GM20431 (cell line): Measurements from ENCODE around the gene PIK3R1.

ENCODE experiments used
- in situ Hi-C: fragments of 300-500 bp; cut with MseI, MboI; formaldehyde crosslinking; loops from one replicate; pipeline ENCODE4 v1.15.0; 2020; ENCODE audit warnings: low sequenced_read_pairs; ENCODE audit not compliant: unreplicated experiment

PIK3R1 gene

DNA sequence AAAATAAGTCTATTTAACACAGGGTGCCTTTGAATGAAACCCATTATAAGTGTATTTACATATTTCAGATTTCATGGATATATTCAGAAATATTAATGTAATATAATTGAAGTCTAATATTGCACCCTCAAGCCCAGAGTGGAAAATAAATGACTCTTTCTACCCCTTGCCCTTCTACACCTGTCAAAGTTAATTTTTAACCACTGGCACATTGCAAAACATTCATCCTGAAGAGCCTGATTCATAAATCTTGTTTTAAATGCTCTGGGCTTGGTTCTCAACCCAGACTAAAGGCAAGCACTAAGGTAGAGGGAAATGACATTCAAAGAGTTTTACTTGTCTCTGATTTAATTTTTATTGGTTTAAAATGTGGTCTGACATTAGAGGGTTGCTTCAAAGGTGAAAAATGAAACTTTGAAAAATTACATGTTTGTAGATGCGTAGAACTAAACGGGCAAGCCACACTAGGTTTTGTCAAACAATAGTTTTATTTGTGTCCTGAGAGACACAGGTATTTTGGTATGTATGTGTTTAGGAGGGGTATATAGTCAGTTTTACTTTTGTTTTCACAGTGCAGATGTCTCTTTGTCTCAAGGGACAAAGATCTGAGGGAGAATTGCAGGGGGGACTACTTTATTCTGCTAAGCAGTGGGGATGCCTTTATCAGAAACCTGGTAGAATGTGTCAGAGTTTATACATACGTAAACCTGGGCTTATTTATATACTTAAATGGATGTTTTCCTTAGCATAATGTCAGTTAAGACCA lies 69.7 kb downstream of the PIK3R1 start:
- in situ Hi-C loops, result loop anchor here (25.0 kb wide), 1 partner anchor 727 kb away; no protein-coding TSS in a partner anchor

DNA sequence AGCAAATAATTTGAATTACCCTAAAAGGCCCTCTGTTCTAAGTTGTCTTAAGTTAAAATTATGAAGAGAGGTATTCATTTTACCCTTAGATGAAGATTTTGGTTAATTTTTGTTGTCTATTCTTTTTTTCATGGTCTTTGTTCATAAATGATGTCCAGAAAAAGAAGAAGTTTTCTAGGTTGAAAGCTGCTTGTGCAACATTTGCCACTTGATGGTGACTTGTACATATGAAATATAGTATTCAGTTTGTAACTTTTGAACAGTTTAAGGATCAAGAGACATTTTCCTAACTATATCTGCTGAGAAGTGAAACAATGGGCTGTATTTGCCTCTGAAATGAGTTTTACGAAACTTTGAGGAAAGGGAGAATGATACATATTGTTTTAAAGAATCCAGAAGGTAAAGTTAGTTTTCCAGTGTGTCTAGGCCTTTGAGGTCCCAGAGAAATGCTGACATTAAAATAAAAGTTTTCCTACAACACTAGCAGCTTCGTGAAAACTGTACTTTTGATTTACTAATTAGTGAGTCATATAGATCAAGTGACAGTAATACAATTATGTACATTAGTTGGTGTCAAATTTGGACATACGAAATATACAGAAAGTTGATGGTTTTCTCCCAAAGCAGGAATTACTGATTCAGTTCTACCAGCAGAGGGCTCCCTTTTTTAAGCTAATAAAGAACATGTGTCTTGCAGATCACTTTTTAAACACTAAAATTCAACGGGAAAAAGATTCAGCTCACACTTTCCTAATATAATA lies 70.5 kb downstream of the PIK3R1 start:
- in situ Hi-C loops, result loop anchor here (25.0 kb wide), 1 partner anchor 726 kb away; no protein-coding TSS in a partner anchor

DNA sequence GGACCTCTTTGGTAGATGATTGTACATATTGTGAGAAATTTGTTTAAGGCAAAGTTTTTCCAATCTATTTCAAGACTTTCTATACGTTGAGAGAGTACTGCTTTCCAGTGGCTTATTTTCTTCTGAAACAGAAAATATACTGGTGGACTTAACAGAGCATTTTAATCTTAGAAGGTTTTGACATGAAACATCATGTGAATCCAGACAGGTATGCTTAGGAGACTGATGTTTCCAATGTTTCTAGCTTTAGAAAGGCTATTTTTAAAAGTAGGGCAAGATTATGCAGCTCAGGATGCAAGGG lies 71.0 kb downstream of the PIK3R1 start:
- in situ Hi-C loops, result loop anchor here (25.0 kb wide), 1 partner anchor 726 kb away; no protein-coding TSS in a partner anchor

DNA sequence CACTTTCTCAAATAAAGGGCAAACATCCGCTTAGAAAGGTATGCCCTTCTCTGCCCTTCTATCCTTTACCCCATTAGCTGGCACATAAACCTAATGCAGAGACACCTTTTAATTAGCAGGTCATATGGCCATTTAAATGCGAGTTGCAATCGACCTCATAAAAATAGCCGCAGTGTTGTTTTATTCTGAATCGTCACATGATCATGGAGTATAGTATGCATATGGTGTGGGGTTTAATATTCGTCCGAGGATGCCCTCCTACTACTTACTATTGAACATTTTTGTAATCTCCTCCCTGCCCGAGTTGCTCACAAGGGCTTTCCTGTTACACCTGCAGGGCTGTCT lies 72.0 kb downstream of the PIK3R1 start:
- in situ Hi-C loops, result loop anchor here (25.0 kb wide), 1 partner anchor 725 kb away; no protein-coding TSS in a partner anchor

DNA sequence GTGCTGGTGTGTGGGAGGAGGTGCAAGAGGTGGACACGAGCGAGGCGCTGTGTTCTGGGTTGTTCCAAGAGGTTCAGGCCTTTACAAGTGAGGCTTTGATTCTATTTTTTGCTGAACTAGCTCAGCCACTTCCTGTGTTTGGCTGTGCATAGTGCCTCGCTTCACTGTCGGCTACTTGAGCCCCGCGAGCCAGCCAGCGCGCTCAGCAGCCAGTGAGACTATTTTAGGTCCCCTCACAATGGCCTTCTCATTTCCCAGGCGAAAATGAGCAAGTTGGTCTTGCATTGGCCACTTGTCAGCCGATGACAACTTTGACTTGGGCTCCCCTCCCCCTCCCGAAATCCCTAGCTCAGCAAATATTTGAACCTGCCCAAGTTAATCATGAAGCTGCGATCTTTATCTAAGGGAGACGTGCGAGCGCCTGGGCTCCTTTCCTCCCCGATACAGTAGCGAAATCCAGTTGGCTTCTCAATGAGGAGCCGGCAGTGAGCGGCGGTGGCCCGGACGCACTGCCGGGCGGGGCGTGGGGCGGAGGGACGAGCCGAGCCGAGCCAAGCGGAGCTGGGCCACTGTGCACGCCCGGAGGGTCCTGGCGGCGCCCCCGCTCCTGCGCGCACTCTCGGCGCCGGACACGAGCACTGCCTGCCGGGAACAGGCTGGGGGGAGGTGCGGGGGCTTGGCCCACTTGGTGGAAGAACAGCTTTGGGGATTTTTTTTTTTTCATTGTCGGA lies 72.6 kb downstream of the PIK3R1 start:
- in situ Hi-C loops, result loop anchor here (25.0 kb wide), 1 partner anchor 724 kb away; no protein-coding TSS in a partner anchor

- in situ Hi-C loops, result loop anchor here (25.0 kb wide), 1 partner anchor 724 kb away; no protein-coding TSS in a partner anchor
These were observed 73.2 kb downstream of the PIK3R1 start for GRCh38 chr5:68288707-68289134.

DNA sequence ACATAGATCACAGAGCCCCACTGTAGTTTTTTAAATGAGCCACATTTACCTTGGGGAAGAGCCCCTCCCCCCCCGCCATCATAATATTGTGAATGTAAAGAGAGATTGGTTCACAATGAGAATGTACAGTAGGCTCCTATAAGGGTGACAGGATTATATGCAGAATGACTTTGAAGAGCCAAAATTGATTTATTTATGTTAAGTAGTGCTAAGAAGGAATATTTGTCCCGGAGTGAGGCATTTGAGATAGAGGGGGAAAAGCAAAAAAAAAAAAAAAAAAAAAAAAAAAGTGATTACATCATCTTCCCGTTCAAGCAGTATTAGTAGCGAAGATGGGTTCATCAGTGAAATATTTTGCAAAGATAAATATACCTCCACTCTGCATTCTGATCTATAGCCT lies 73.9 kb downstream of the PIK3R1 start:
- in situ Hi-C loops, result loop anchor here (25.0 kb wide), 1 partner anchor 723 kb away; no protein-coding TSS in a partner anchor

- in situ Hi-C loops, result loop anchor here (25.0 kb wide), 1 partner anchor 722 kb away; no protein-coding TSS in a partner anchor
These were observed 74.7 kb downstream of the PIK3R1 start for GRCh38 chr5:68290260-68290674.

GRCh38 chr5:68290847-68291246 lies 75.3 kb downstream of the PIK3R1 start:
- in situ Hi-C loops, result loop anchor here (25.0 kb wide), 1 partner anchor 721 kb away; no protein-coding TSS in a partner anchor

- in situ Hi-C loops, result loop anchor here (25.0 kb wide), 1 partner anchor 720 kb away; no protein-coding TSS in a partner anchor
These were observed 76.8 kb downstream of the PIK3R1 start for GRCh38 chr5:68292316-68292715.

- in situ Hi-C loops, result loop anchor here (25.0 kb wide), 1 partner anchor 717 kb away; no protein-coding TSS in a partner anchor
These were observed 80.2 kb downstream of the PIK3R1 start for GRCh38 chr5:68295772-68296171.

GRCh38 chr5:68296895-68297294 lies 81.3 kb downstream of the PIK3R1 start:
- in situ Hi-C loops, result loop anchor here (25.0 kb wide), 1 partner anchor 715 kb away; no protein-coding TSS in a partner anchor

DNA sequence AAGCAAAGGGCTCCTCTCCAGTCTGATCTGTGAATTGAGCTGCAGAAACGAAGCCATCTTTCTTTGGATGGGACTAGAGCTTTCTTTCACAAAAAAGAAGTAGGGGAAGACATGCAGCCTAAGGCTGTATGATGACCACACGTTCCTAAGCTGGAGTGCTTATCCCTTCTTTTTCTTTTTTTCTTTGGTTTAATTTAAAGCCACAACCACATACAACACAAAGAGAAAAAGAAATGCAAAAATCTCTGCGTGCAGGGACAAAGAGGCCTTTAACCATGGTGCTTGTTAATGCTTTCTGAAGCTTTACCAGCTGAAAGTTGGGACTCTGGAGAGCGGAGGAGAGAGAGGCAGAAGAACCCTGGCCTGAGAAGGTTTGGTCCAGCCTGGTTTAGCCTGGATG lies 82.1 kb downstream of the PIK3R1 start:
- in situ Hi-C loops, result loop anchor here (25.0 kb wide), 1 partner anchor 715 kb away; no protein-coding TSS in a partner anchor

DNA sequence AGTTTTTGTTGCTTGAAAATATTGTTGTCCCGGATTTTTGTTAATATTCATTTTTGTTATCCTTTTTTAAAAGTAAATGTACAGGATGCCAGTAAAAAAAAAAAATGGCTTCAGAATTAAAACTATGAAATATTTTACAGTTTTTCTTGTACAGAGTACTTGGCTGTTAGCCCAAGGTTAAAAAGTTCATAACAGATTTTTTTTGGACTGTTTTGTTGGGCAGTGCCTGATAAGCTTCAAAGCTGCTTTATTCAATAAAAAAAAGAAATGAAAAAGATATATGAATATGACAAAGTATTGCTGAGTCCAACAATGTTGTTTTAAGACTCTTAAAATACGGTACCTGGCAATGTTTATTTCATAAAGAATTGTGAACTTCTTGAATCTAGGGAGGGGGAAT lies 82.9 kb downstream of the PIK3R1 start:
- in situ Hi-C loops, result loop anchor here (25.0 kb wide), 1 partner anchor 714 kb away; no protein-coding TSS in a partner anchor

- in situ Hi-C loops, result loop anchor here (25.0 kb wide), 1 partner anchor 713 kb away; no protein-coding TSS in a partner anchor
These were observed 83.5 kb downstream of the PIK3R1 start for GRCh38 chr5:68299105-68299504.

- in situ Hi-C loops, result loop anchor here (25.0 kb wide), 1 partner anchor 713 kb away; no protein-coding TSS in a partner anchor
These were observed 84.0 kb downstream of the PIK3R1 start for GRCh38 chr5:68299575-68299974.

- in situ Hi-C loops, result loop anchor here (25.0 kb wide), 1 partner anchor 159 kb away; no protein-coding TSS in a partner anchor
These were observed 87.6 kb downstream of the PIK3R1 start for GRCh38 chr5:68303038-68303738.

GRCh38 chr5:68303754-68304420 lies 88.3 kb downstream of the PIK3R1 start:
- in situ Hi-C loops, result loop anchor here (25.0 kb wide), 1 partner anchor 158 kb away; no protein-coding TSS in a partner anchor
